Measurements from ENCODE around the gene USF1.

The USF1 gene

GRCh38 chr1:161061419-161061818, 15.6 kb upstream of the USF1 start:
- no peak for TF ChIP-seq CTCF (conservative IDR thresholded peaks at IDR 0.05; ENCODE audit: control insufficient read depth, insufficient read depth, low read depth, low read length)
- H3K4me3 ChIP-seq (ENCODE audit: control insufficient read depth, low read depth, low read length) = no peak overlapping the region
- no peak for DNase-seq (ENCODE audit: low read depth)

GRCh38 chr1:161059293-161059692, 13.5 kb upstream of the USF1 start:
- DNase-seq (ENCODE audit: low read depth) = no peak

GRCh38 chr1:161054805-161055204, 9.0 kb upstream of the USF1 start:
- TF ChIP-seq CTCF (conservative IDR thresholded peaks at IDR 0.05; ENCODE audit: control insufficient read depth, insufficient read depth, low read depth, low read length) = peak; percentile 12
- DNase-seq (ENCODE audit: low read depth) = no peak
- H3K4me3 ChIP-seq (ENCODE audit: control insufficient read depth, low read depth, low read length) = no peak overlapping the region

More at GRCh38 chr1:161059293-161059692, 13.5 kb upstream of the USF1 start:
- no peak for TF ChIP-seq CTCF (conservative IDR thresholded peaks at IDR 0.05; ENCODE audit: control insufficient read depth, insufficient read depth, low read depth, low read length)
- H3K4me3 ChIP-seq (ENCODE audit: control insufficient read depth, low read depth, low read length) = no peak overlapping the region

GRCh38 chr1:161054232-161054631, 8.5 kb upstream of the USF1 start:
- no peak overlapping the region for H3K4me3 ChIP-seq (ENCODE audit: control insufficient read depth, low read depth, low read length)
- no peak for DNase-seq (ENCODE audit: low read depth)
- no peak for TF ChIP-seq CTCF (conservative IDR thresholded peaks at IDR 0.05; ENCODE audit: control insufficient read depth, insufficient read depth, low read depth, low read length)

- H3K4me3 ChIP-seq (ENCODE audit: control insufficient read depth, low read depth, low read length) = no peak overlapping the region
- TF ChIP-seq CTCF (conservative IDR thresholded peaks at IDR 0.05; ENCODE audit: control insufficient read depth, insufficient read depth, low read depth, low read length) = no peak
- DNase-seq (ENCODE audit: low read depth) = peak; percentile 54
These were observed 7.1 kb upstream of the USF1 start for GRCh38 chr1:161052899-161053298.

- no peak for DNase-seq (ENCODE audit: low read depth)
- H3K4me3 ChIP-seq (ENCODE audit: control insufficient read depth, low read depth, low read length) = no peak overlapping the region
- TF ChIP-seq CTCF (conservative IDR thresholded peaks at IDR 0.05; ENCODE audit: control insufficient read depth, insufficient read depth, low read depth, low read length) = no peak
These were observed 5.4 kb upstream of the USF1 start for GRCh38 chr1:161051219-161051618.
